Ishikawa (cell line): ENCODE results near the gene MAGT1.

Source experiments
- TAF1 ChIP-seq: IDR thresholded peaks from 2 replicates; pipeline ENCODE4 v1.6.1; 2012; ENCODE audit warnings: low read depth, mild to moderate bottlenecking
- TF ChIP-seq, protein P1 (sequence below): IDR thresholded peaks from 2 replicates; pipeline ENCODE4 v1.6.1; 2012

DNA sequence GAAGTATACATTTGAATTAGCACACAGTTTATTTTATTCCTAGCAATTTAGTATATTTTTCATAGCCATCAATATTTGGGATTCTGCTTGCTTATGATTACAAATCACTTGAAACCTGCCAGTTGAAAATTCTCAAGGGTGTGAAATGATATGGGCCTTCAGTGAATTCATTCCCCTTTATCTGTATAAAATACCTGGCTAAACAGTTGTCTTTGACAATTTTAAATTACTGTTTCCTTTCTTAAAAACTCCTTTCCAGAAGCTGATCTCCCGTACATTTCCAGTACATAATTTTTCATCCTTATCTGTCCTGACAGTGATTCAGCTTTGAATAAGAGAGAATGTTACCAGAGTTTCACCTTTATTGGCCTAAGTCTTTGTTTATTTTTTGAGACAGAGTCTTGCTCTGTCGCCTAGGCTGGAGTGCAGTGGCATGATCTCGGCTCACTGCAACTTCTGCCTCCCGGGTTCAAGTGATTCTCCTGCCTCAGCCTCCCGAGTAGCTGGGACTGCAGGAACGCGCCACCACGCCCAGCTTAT is 29.2 kb upstream of the MAGT1 start:
- TF ChIP-seq, protein P1, sequence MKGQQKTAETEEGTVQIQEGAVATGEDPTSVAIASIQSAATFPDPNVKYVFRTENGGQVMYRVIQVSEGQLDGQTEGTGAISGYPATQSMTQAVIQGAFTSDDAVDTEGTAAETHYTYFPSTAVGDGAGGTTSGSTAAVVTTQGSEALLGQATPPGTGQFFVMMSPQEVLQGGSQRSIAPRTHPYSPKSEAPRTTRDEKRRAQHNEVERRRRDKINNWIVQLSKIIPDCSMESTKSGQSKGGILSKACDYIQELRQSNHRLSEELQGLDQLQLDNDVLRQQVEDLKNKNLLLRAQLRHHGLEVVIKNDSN = no peak
- no peak for TF ChIP-seq TAF1
